AG04449 (cell line): ENCODE results near the gene ATP9B.

Source experiments
- CTCF ChIA-PET: fragments of 350-600 bp; formaldehyde crosslinking; extraction: SDS; loops from one replicate; lab custom pipeline; 2021; ENCODE audit warnings: antibody characterized with exemption; lab: Yijun Ruan, JAX
- POLR2A ChIA-PET: fragments of 400-600, 350-600 bp; formaldehyde crosslinking; extraction: SDS; loops from one replicate; lab custom pipeline; 2020; ENCODE audit warnings: antibody characterized with exemption, inconsistent platforms; lab: Yijun Ruan, JAX
- DNase-seq: peaks from one replicate; pipeline ENCODE4 v3.0.0-alpha.2; 2010; ENCODE audit warnings: low read depth, low spot score
- H3K4me3 ChIP-seq: 2 replicates; pipeline ENCODE4 v1.5.1; 2011; ENCODE audit warnings: low read depth, mild to moderate bottlenecking, control low read depth, low read length
- TF ChIP-seq, protein P1 (sequence below): IDR thresholded peaks from one replicate; pipeline ENCODE4 v1.5.1; 2011; ENCODE audit warnings: mild to moderate bottlenecking, moderate library complexity, low read length, control low read depth, inconsistent platforms; ENCODE audit not compliant: insufficient read depth; ENCODE audit errors: missing control alignments

ATP9B gene

DNA sequence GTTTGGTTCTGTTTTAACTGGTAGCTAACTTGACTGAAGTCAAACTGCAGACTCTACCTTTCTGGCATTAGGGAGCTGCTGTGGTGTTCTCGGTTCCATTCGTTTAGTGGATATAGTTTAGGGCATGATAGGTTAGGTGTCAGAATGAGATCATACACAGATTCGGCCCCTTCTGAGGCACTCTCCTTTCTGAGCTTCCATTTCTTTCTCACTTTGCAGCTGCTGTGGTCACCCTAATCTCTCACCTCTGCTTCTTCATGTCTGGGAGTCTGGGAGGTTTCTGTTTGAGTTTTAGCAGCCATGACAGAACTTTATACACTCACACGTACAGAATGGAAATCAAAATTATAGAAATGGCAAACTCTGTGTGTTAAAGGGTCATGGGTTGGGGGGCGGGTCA lies 122.8 kb downstream of the ATP9B start:
- CTCF ChIA-PET: no interaction called here
- H3K4me3 ChIP-seq: no peak overlapping the region
- no peak for DNase-seq
- TF ChIP-seq, protein P1, sequence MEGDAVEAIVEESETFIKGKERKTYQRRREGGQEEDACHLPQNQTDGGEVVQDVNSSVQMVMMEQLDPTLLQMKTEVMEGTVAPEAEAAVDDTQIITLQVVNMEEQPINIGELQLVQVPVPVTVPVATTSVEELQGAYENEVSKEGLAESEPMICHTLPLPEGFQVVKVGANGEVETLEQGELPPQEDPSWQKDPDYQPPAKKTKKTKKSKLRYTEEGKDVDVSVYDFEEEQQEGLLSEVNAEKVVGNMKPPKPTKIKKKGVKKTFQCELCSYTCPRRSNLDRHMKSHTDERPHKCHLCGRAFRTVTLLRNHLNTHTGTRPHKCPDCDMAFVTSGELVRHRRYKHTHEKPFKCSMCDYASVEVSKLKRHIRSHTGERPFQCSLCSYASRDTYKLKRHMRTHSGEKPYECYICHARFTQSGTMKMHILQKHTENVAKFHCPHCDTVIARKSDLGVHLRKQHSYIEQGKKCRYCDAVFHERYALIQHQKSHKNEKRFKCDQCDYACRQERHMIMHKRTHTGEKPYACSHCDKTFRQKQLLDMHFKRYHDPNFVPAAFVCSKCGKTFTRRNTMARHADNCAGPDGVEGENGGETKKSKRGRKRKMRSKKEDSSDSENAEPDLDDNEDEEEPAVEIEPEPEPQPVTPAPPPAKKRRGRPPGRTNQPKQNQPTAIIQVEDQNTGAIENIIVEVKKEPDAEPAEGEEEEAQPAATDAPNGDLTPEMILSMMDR: no peak
- POLR2A ChIA-PET: no interaction called here

DNA sequence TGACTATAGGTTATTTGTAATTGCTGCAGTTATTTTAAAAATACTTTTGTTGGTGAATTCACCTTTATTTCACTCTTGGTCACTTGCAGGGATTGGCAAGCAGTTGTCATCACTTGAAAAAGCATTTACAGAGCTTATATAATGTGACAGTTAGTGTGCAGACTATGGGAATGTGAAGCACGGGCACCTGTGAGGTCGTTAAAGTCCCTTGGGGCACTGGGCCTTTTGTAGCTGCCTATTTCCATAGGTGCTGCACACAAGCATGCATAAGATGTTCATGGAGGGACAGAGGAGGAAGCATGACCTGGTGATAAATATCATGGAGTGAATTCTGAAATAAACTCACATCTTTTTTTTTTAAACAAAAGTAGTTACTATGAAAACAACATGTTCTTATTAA lies 124.6 kb downstream of the ATP9B start:
- no peak overlapping the region for H3K4me3 ChIP-seq
- ChIA-PET POLR2A (no interaction called here), CTCF (no interaction called here)
- DNase-seq: no peak
- TF ChIP-seq, protein P1: no peak

DNA sequence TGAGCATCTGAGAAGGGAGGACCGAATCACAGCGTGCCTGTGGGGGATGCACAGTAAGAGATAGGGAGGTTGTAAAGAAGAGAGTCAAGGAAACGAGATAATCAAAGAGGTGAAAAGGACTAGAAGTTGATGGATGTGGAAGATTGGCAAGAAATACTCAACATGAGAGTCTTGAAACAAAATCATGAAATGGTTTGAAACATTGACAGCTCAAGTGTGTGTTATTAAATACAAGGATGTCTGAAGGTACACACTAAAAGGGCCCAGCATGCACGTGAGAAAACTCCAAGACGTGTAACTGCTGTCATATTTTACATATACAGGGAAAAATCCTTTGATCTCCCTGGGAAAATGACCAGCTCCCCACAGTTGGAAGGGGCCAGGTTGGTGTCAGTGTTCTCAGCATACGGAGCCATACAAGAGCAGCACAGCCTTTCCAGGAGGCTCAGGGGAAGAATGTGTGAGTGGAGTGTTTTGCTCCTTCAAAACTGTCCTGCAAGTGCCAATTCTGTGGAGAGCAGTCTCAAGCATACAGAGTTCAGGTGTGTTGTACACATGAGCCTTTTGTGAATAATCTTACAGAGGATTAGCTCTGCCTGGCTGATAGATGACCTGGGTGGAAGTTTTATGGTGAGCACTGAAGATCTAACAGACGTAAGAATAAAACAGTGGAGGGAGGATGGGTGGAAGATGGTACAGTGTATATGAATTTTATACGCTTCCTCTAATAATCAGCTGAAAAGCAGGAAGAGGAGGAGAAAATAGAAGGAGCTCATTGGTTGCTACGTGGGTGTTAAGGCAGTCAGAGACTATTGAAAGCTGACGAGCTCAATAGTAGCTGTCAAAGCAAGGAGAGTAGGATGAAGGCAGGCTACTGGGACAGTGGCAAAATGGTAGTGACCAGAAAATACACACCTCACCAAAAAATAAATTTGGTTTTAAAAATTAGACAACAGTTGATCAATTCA lies 126.8 kb downstream of the ATP9B start:
- ChIA-PET CTCF (no interaction called here), POLR2A (no interaction called here)
- TF ChIP-seq, protein P1: no peak
- DNase-seq: no peak
- H3K4me3 ChIP-seq: no peak overlapping the region

DNA sequence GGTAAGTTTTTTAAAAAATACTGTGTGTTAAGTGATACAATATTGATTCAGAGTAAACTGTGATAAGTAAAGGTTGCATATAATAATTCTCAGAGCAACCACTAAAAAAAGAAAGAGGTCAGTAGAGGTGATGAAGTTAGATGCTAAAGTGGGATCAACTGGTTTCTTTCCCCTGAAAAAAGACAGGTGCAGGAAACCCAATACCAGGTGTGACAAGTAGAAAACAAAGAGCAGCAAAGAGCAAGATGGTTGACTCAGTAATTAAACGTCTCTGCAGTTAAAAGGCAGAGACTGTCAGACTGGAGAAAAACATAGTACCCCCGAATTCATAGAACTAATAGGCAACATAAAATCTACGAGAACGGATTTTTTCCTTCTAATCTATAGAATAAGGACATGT lies 128.3 kb downstream of the ATP9B start:
- ChIA-PET CTCF (no interaction called here), POLR2A (no interaction called here)
- no peak overlapping the region for H3K4me3 ChIP-seq
- DNase-seq: no peak
- TF ChIP-seq, protein P1: no peak

DNA sequence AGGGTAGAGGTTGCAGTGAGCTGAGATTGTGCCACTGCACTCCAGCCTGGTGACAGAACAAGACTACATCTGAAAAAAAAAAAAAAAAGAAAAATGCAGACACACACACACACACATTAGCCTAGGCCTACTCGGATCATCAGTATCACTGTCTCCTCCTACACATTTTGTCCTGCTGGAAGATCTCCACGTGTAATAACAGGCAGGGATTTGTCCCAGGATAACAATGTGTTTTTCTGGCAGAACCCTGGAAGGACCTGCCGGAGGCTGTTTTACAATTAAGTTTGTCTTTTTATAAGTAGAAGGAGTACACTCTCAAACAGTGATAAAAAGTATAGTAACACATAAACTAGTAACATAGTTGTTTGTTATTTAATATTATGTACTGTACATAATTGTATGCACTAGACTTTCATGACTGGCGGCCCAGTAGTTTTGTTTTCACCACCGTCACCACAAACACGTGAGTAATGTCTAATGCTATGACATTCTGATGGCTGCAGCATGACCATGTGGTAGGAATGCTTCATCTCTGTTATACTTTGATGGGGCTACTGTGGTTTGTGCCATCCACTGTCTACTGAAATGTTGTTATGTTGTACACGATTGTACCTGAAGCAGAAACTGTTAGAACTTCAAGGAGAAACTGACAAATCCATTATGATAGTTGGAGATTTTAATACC lies 130.6 kb downstream of the ATP9B start:
- TF ChIP-seq, protein P1: peak; percentile 34
- ChIA-PET CTCF (no interaction called here), POLR2A (no interaction called here)
- no peak overlapping the region for H3K4me3 ChIP-seq
- peak; percentile 4 for DNase-seq

DNA sequence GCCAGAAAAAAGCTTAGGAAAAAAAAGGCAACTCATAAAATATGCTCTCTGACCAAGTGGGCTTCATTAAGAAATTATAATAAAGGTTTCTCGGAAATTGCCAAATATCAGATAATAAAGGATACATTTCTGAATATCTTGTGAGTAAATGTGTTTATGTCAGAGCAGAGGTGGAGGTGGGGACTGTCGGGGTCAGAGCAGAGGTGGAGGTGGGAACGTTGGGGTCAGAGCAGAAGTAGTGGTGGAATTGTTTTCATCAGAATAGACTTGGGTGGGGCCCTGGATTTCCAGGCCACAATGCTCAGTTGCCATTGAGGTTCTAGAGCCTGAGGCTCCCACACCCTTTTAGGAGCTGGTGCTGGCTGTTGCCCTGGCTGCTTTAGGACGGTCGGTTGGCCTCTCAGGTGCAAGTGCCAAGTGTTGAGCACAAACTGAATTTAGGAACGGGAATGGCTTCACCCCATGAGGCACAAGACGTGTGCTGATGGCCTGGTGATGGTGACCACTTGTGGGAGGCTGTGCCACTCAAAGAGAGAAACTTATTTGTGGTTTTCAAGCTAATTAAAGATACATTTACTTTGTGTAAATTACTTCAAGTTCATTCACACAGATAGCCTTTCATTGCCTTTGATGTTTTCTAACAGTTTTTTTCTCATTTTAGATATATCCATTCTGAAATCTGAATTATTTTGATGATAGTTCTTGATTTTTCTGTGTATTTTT lies 131.5 kb downstream of the ATP9B start:
- H3K4me3 ChIP-seq: no peak overlapping the region
- TF ChIP-seq, protein P1: no peak
- no peak for DNase-seq
- CTCF ChIA-PET: no interaction called here
- POLR2A ChIA-PET: no interaction called here
